ENCODE results near the gene LSM14A. TPM values are rescaled to one million over a fixed set of nuclear protein-coding genes. Genes with fewer than 3 reads are reported as not detected.

Gene LSM14A
- total RNA-seq, 4 donors from 2014 or later, result 90.8 to 163 (median 111) TPM

GRCh38 chr19:34218818-34219164, 46.5 kb downstream of the LSM14A start:
- TF ChIP-seq POLR2A (IDR thresholded peaks at IDR 0.05) (no peak), CTCF (IDR thresholded peaks at IDR 0.05) (no peak)
- no peak for DNase-seq (ENCODE audit: low spot score in 2 of 2)
- H3K4me3 ChIP-seq (ENCODE audit: low read depth, poor library complexity, severe bottlenecking), result no peak overlapping the region
- WGBS, 2 donors, result 81 to 82% methylated on average over 2 of the region's 2 CpGs
- intact Hi-C loops (cut with DNase I; ENCODE audit: low total_unique reads), result no loop called here

- peak; percentile 55 to 87 for DNase-seq (ENCODE audit: low spot score in 2 of 2)
- 62 to 66% methylated on average over 4 of the region's 4 CpGs for WGBS, 2 donors
- H3K4me3 ChIP-seq (ENCODE audit: low read depth, poor library complexity, severe bottlenecking), result no peak overlapping the region
- intact Hi-C loops (cut with DNase I; ENCODE audit: low total_unique reads), result no loop called here
- no peak for TF ChIP-seq POLR2A (IDR thresholded peaks at IDR 0.05)
- peak in 1 of 3 donors; percentile 11 for TF ChIP-seq CTCF (IDR thresholded peaks at IDR 0.05)
These were observed 48.3 kb downstream of the LSM14A start for GRCh38 chr19:34220472-34221063.

GRCh38 chr19:34222386-34222785, 50.1 kb downstream of the LSM14A start:
- no peak overlapping the region for H3K4me3 ChIP-seq (ENCODE audit: low read depth, poor library complexity, severe bottlenecking)
- TF ChIP-seq POLR2A (IDR thresholded peaks at IDR 0.05) (no peak), CTCF (IDR thresholded peaks at IDR 0.05) (no peak)
- 52 to 68% methylated on average over 1 of the region's 1 CpG for WGBS, 2 donors
- intact Hi-C loops (cut with DNase I; ENCODE audit: low total_unique reads), result no loop called here
- DNase-seq (ENCODE audit: low spot score in 2 of 2), result no peak

- intact Hi-C loops (cut with DNase I; ENCODE audit: low total_unique reads), result no loop called here
- no peak overlapping the region for H3K4me3 ChIP-seq (ENCODE audit: low read depth, poor library complexity, severe bottlenecking)
- TF ChIP-seq POLR2A (IDR thresholded peaks at IDR 0.05) (no peak), CTCF (IDR thresholded peaks at IDR 0.05) (no peak)
- WGBS, 2 donors, result 78 to 79% methylated on average over 2 of the region's 2 CpGs
- DNase-seq (ENCODE audit: low spot score in 2 of 2), result no peak
These were observed 52.8 kb downstream of the LSM14A start for GRCh38 chr19:34224996-34225658.

GRCh38 chr19:34225659-34226015, 53.3 kb downstream of the LSM14A start:
- H3K4me3 ChIP-seq (ENCODE audit: low read depth, poor library complexity, severe bottlenecking), result no peak overlapping the region
- TF ChIP-seq CTCF (IDR thresholded peaks at IDR 0.05) (no peak), POLR2A (IDR thresholded peaks at IDR 0.05) (no peak)
- intact Hi-C loops (cut with DNase I; ENCODE audit: low total_unique reads), result no loop called here
- DNase-seq (ENCODE audit: low spot score in 2 of 2), result no peak

GRCh38 chr19:34226036-34226435, 53.7 kb downstream of the LSM14A start:
- TF ChIP-seq CTCF (IDR thresholded peaks at IDR 0.05), result no peak
- TF ChIP-seq POLR2A (IDR thresholded peaks at IDR 0.05), result no peak

More at GRCh38 chr19:34226036-34226435, 53.7 kb downstream of the LSM14A start:
- WGBS, 2 donors, result 91 to 93% methylated on average over 2 of the region's 2 CpGs
- H3K4me3 ChIP-seq (ENCODE audit: low read depth, poor library complexity, severe bottlenecking), result no peak overlapping the region
- intact Hi-C loops (cut with DNase I; ENCODE audit: low total_unique reads), result no loop called here
- DNase-seq (ENCODE audit: low spot score in 2 of 2), result no peak

All from lower leg skin (tissue), 4 donors.